Ovary (tissue), 3 donors: ENCODE data around the gene HSP90AB1.

ENCODE experiments used
- EP300 ChIP-seq: sonication (generic); formaldehyde crosslinking; IDR thresholded peaks from one replicate; pipeline ENCODE4 v1.6.1; 2017; ENCODE audit warnings: antibody characterized with exemption
- POLR2A ChIP-seq: fragments of 450-650 bp; IDR thresholded peaks from one replicate; pipeline ENCODE4 v1.6.1; 2017; ENCODE audit warnings: antibody characterized with exemption, mild to moderate bottlenecking, moderate library complexity
- TF ChIP-seq, protein P1 (sequence below), 3 donors: fragments of 450-650 bp in 2 of 3; fragments of 200-600 bp in 1 of 3; IDR thresholded peaks; one replicate each; pipeline versions ENCODE4 v1.5.1 to v1.8.0; 2016 to 2022; ENCODE audit warnings: antibody characterized with exemption in 3 of 3, mild to moderate bottlenecking in 1 of 3
- donor health status: DM: no; HTN: no; CAD: no.

DNA sequence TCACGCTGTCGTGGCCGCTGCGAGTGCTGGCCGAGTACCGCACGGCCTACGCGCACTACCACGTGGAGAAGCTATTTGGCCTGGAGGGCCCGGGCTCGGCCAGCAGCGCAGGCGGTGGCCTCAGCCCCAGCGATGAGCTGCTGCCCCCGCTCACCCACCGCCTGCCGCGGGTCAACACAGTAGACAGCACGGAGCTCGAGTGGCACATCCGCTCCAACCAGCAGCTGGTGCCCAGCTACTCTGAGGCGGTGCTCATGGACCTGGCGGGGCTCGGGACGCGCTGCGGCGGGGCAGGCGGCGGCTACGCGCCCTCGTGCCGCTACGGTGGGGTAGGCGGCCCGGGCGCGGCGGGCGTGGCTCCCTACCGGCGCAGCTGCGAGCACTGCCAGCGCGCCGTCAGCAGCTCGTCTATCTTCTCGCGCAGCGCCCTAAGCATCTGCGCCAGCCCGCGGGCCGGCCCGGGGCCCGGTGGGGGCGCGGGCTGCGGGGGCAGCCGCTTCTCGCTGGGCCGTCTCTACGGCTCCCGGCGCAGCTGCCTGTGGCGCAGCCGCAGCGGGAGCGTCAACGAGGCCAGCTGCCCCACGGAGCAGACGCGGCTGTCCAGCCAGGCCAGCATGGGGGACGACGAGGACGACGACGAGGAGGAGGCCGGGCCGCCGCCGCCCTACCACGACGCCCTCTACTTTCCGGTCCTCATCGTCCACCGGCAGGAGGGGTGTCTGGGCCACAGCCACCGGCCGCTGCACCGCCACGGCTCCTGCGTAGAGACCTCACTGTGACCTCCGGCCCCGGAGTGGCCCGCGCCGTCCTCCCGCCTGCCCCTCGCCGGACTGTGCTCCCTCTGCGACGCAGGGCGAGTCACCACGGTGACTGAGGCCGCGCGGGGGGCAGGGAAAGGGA is 29.1 kb downstream of the HSP90AB1 start:
- TF ChIP-seq, protein P1, sequence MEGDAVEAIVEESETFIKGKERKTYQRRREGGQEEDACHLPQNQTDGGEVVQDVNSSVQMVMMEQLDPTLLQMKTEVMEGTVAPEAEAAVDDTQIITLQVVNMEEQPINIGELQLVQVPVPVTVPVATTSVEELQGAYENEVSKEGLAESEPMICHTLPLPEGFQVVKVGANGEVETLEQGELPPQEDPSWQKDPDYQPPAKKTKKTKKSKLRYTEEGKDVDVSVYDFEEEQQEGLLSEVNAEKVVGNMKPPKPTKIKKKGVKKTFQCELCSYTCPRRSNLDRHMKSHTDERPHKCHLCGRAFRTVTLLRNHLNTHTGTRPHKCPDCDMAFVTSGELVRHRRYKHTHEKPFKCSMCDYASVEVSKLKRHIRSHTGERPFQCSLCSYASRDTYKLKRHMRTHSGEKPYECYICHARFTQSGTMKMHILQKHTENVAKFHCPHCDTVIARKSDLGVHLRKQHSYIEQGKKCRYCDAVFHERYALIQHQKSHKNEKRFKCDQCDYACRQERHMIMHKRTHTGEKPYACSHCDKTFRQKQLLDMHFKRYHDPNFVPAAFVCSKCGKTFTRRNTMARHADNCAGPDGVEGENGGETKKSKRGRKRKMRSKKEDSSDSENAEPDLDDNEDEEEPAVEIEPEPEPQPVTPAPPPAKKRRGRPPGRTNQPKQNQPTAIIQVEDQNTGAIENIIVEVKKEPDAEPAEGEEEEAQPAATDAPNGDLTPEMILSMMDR (IDR thresholded peaks at IDR 0.05) = no peak
- no peak for TF ChIP-seq EP300
- no peak for TF ChIP-seq POLR2A
